Measurements from ENCODE around the gene TOMT. TPM values are rescaled to one million over a fixed set of nuclear protein-coding genes. Genes with fewer than 3 reads are reported as not detected.

The TOMT gene
- total RNA-seq (2016; rRNA removed; fragmentation: Illumina TruSeq; extraction: Trizol): not detected in 2 replicates
- not detected in 2 replicates for total RNA-seq (2016; cell fraction: cytosol; rRNA removed; fragmentation: Illumina TruSeq; extraction: Trizol; ENCODE audit: low read depth)
- not detected in 2 replicates for total RNA-seq (2016; cell fraction: insoluble cytoplasmic fraction; rRNA removed; fragmentation: Illumina TruSeq; extraction: Trizol)
- total RNA-seq (2016; cell fraction: membrane; rRNA removed; fragmentation: Illumina TruSeq; extraction: Trizol): not detected in 2 replicates
- total RNA-seq (2016; cell fraction: nucleus; rRNA removed; fragmentation: Illumina TruSeq; extraction: Trizol): not detected in 2 replicates
- not detected in 2 replicates for polyA plus RNA-seq (2011; rRNA removed)
- not detected in 2 replicates for polyA plus RNA-seq (2011; cell fraction: cytosol; rRNA removed)
- polyA plus RNA-seq (2011; cell fraction: nucleus; rRNA removed): 0.18 TPM in 1 of 2 replicates, not detected in the other
- polyA plus RNA-seq (2012): not detected in 2 replicates
- not detected in 2 replicates for polyA plus RNA-seq (2016; cell fraction: cytosol; fragmentation: Illumina TruSeq; extraction: Trizol; ENCODE audit: low read depth)
- not detected in 2 replicates for polyA plus RNA-seq (2016; cell fraction: insoluble cytoplasmic fraction; fragmentation: Illumina TruSeq; extraction: Trizol; ENCODE audit: low read depth)
- not detected in 2 replicates for polyA plus RNA-seq (2016; cell fraction: membrane; fragmentation: Illumina TruSeq; extraction: Trizol; ENCODE audit: low read depth)
- polyA plus RNA-seq (2016; cell fraction: nucleus; fragmentation: Illumina TruSeq; extraction: Trizol; ENCODE audit: insufficient read depth, low read depth): not detected in 2 replicates
- not detected in 2 replicates for polyA minus RNA-seq (2011; rRNA and poly(A)+ RNA removed; ENCODE audit: low replicate concordance)
- not detected in 2 replicates for polyA minus RNA-seq (2011; cell fraction: cytosol; rRNA and poly(A)+ RNA removed)
- polyA minus RNA-seq (2011; cell fraction: nucleus; rRNA and poly(A)+ RNA removed): not detected in 2 replicates
- Bru-seq, nascent RNA: percentile 33 among the genes with signal in this experiment
- BruChase-seq, experiment 1, labeled RNA remaining after a 6-hour chase: not detected
- percentile 35 among the genes with signal in this experiment for BruChase-seq, experiment 2, labeled RNA remaining after a 2-hour chase
- long read RNA-seq, experiment 1: 0 reads
- long read RNA-seq, experiment 2: 0 reads

GRCh38 chr11:72105888-72106287 lies at the start of gene TOMT:
TOMT (plus strand) TSS chr11:72105924; CDS start chr11:72105952, 28 bp downstream.
- Histone ChIP-seq H3K79me2 (ENCODE audit: insufficient read depth, low read length) (peaks cover 21% of the 10 kb centered on the region), H3K9ac (ENCODE audit: insufficient read depth, low read depth, low read length) (no peak within 1 kb of the TSS), H3K27ac (ENCODE audit: extremely low read length, insufficient read depth, low read length) (no peak within 1 kb of the TSS), H3K4me1 (ENCODE audit: insufficient read depth, low read length) (peaks cover 23% of the 10 kb centered on the region), H3K4me2 (ENCODE audit: low read depth, low read length) (no peak within 1 kb of the TSS), H3K4me3 (replicated peaks in 1 of 3; ENCODE audit: insufficient read depth in 1 of 3, low read depth in 2 of 3, low read length in 3 of 3) (no peak within 1 kb of the TSS), H2AFZ (ENCODE audit: low read length) (no peak within 1 kb of the TSS), H3K36me3 (replicated peaks in 1 of 2; ENCODE audit: control insufficient read depth in 1 of 2, insufficient read depth in 2 of 2, low read length in 2 of 2) (peaks cover 0 to 2% of the 10 kb centered on the region in 2 experiments; a peak in 1 of 5 replicates), H3K27me3 (ENCODE audit: control insufficient read depth in 1 of 2, insufficient read depth in 2 of 2, low read length in 2 of 2) (no peaks in the 10 kb centered on the region; a peak in 1 of 5 replicates), H3K9me3 (ENCODE audit: low read length) (no peaks in the 10 kb centered on the region), H4K20me1 (ENCODE audit: insufficient read depth, low read length) (no peaks in the 10 kb centered on the region)
- CTCF ChIA-PET (ENCODE audit: low intra/inter-chr PET ratio, low total read pairs): no interaction called here
- TF ChIP-seq RARG (CRISPR knock-in tag; IDR thresholded peaks at IDR 0.05; ENCODE audit: low read depth) (no peak), ZNF878 (CRISPR knock-in tag; IDR thresholded peaks at IDR 0.05) (no peak), ZNF263 (CRISPR knock-in tag; IDR thresholded peaks at IDR 0.05) (no peak), ZNF567 (CRISPR knock-in tag; IDR thresholded peaks at IDR 0.05; ENCODE audit: borderline replicate concordance) (no peak), BRF2 (CRISPR knock-in tag; IDR thresholded peaks at IDR 0.05) (no peak), ZNF33B (CRISPR knock-in tag; IDR thresholded peaks at IDR 0.05) (no peak), ISL2 (CRISPR knock-in tag; IDR thresholded peaks at IDR 0.05) (no peak), KAT7 (CRISPR knock-in tag; IDR thresholded peaks at IDR 0.05; ENCODE audit: borderline replicate concordance) (no peak), REL (CRISPR knock-in tag; conservative IDR thresholded peaks at IDR 0.05) (no peak), TRIM22 (IDR thresholded peaks at IDR 0.05) (no peak), PAX8 (CRISPR knock-in tag; IDR thresholded peaks at IDR 0.05; ENCODE audit: borderline replicate concordance) (no peak)
- intact Hi-C loops (cut with micrococcal nuclease; ENCODE audit: unreplicated experiment) (no loop called here), in situ Hi-C loops (cut with HindIII; ENCODE audit: extremely low pct_ligation_motif_present, low pct_unique_long_range_greater_than_20kb) (no loop called here)
- ATAC-seq: no peak
- BruUV-seq (replicated peaks): no TSS peak
- no peak for DNase-seq (ENCODE audit: low spot score)
- FAIRE-seq: no peak
- POLR2A ChIA-PET: no interaction called here
- WGBS (ENCODE audit: low lambda C conversion rate): 90% methylated on average over 14 of the region's 14 CpGs

Measured in HepG2 (cell line).